K562 (cell line): ENCODE results near the gene DHCR7. TPM values are rescaled to one million over a fixed set of nuclear protein-coding genes. Genes with fewer than 3 reads are reported as not detected.

Source experiments
- BCL6 ChIP-seq: fragments of 250-450 bp; sonication (Bioruptor Pico); IDR thresholded peaks from 2 replicates; pipeline ENCODE4 v1.4.0; 2020
- BCLAF1 ChIP-seq, 2 experiments: fragments of 450-650 bp in 1 of 2; IDR thresholded peaks; 2 replicates each; pipeline ENCODE4 v1.6.1; 2011 to 2017; ENCODE audit warnings: low read depth in 2 of 2, antibody characterized with exemption in 1 of 2, borderline replicate concordance in 1 of 2, low read length in 1 of 2, mild to moderate bottlenecking in 1 of 2, mixed read lengths in 1 of 2; ENCODE audit not compliant: control insufficient read depth in 1 of 2
- DACH1 ChIP-seq: fragments of 450-650 bp; IDR thresholded peaks from 2 replicates; pipeline ENCODE4 v1.6.1; 2018; ENCODE audit not compliant: partially characterized antibody
- EP300 ChIP-seq: IDR thresholded peaks from 2 replicates; pipeline ENCODE4 v1.6.1; 2012; ENCODE audit warnings: low read length, improper control_type of control experiment
- FOXK1 ChIP-seq: sonication (generic); formaldehyde crosslinking; IDR thresholded peaks from 2 replicates; pipeline ENCODE4 v1.8.0; 2022; ENCODE audit warnings: missing genetic modification reagents, mild to moderate bottlenecking, borderline replicate concordance
- FOXP1 ChIP-seq: sonication (generic); formaldehyde crosslinking; IDR thresholded peaks from 2 replicates; pipeline ENCODE4 v1.8.0; 2022; ENCODE audit warnings: mild to moderate bottlenecking, missing genetic modification reagents
- KDM1A ChIP-seq, 2 experiments: fragments of 450-650 bp; IDR thresholded peaks; 2 replicates each; pipeline ENCODE4 v1.6.1; 2016; ENCODE audit warnings: mild to moderate bottlenecking in 2 of 2
- MLLT1 ChIP-seq, 2 experiments: fragments of 450-650 bp; IDR thresholded peaks; 2 replicates each; pipeline ENCODE4 v1.6.1; 2016
- NBN ChIP-seq: fragments of 450-650 bp; IDR thresholded peaks from 2 replicates; pipeline ENCODE4 v1.6.1; 2016; ENCODE audit warnings: low read depth, mild to moderate bottlenecking
- NFE2 ChIP-seq: IDR thresholded peaks from 2 replicates; pipeline ENCODE4 v1.6.1; 2014; ENCODE audit warnings: antibody characterized with exemption, low read depth
- PML ChIP-seq: IDR thresholded peaks from 2 replicates; pipeline ENCODE4 v1.6.1; 2012; ENCODE audit warnings: low read length, inconsistent platforms
- RBBP5 ChIP-seq: fragments of 200-600 bp; sonication (generic); IDR thresholded peaks from 2 replicates; pipeline ENCODE4 v1.6.1; 2012; ENCODE audit warnings: borderline replicate concordance, mild to moderate bottlenecking, low read length, control low read depth, inconsistent platforms; ENCODE audit not compliant: insufficient read depth, poor library complexity, severe bottlenecking
- SREBF2 ChIP-seq: sonication (generic); formaldehyde crosslinking; IDR thresholded peaks from 2 replicates; pipeline ENCODE4 v1.4.0; 2020; ENCODE audit warnings: mild to moderate bottlenecking, missing genetic modification reagents
- STAG1 ChIP-seq: sonication (generic); formaldehyde crosslinking; IDR thresholded peaks from 2 replicates; pipeline ENCODE4 v1.5.0; 2020; ENCODE audit warnings: missing genetic modification reagents, borderline replicate concordance
- THRAP3 ChIP-seq: fragments of 450-650 bp; IDR thresholded peaks from 2 replicates; pipeline ENCODE4 v1.6.1; 2016; ENCODE audit warnings: mild to moderate bottlenecking, inconsistent platforms, borderline replicate concordance
- ZBTB11 ChIP-seq, 3 experiments: fragments of 200-800 bp in 1 of 3; fragments of 250-450 bp in 1 of 3; fragments of 450-650 bp in 1 of 3; sonication (Bioruptor Pico) in 1 of 3; sonication (Bioruptor generic) in 1 of 3; formaldehyde crosslinking in 1 of 3; IDR thresholded peaks; 2 replicates each; pipeline versions ENCODE4 v1.6.1 to v1.8.0; 2016 to 2022; ENCODE audit warnings: mild to moderate bottlenecking in 2 of 3, missing genetic modification characterization in 2 of 3, missing compliant biosample characterization in 1 of 3, moderate library complexity in 1 of 3
- ZNF165 ChIP-seq: fragments of 250-450 bp; sonication (Bioruptor Pico); IDR thresholded peaks from 2 replicates; pipeline ENCODE4 v1.4.0; 2020; ENCODE audit warnings: borderline replicate concordance
- ZSCAN29 ChIP-seq: fragments of 450-650 bp; IDR thresholded peaks from 2 replicates; pipeline ENCODE4 v1.6.1; 2017
- polyA plus RNA-seq, 8 experiments: library from polyadenylated mRNA; depleted of rRNA in 4 of 8; stranded (reverse) in 5 of 8; unstranded in 3 of 8; fragments of >200 nt; fragmentation: Nextera tagmentation in 2 of 8; fragmentation: Illumina TruSeq in 1 of 8; extraction: Ambion mirVana in 2 of 8; extraction: Trizol in 1 of 8; gene quantifications; 2 replicates each; pipeline versions ENCODE4 v1.2.1 to v1.2.3, GENCODE V29; 2011 to 2014; ENCODE audit warnings: inconsistent platforms in 1 of 8, missing spikeins in 1 of 8
- total RNA-seq, 7 experiments: library from RNA; depleted of rRNA in 6 of 7; stranded (reverse); fragments of >200 nt in 6 of 7; fragmentation: Illumina TruSeq in 2 of 7; extraction: Trizol in 2 of 7; gene quantifications; 2 replicates each; pipeline versions ENCODE4 v1.2.1 to v1.2.3, GENCODE V29; 2011 to 2021; ENCODE audit warnings: low replicate concordance in 1 of 7

The DHCR7 gene
- total and polyA plus RNA-seq, 9 of the 15 experiments (the other 6 are each of a cell fraction or from before 2014, with no cell fraction given) = 8.4 to 192 (median 82.4) TPM

GRCh38 chr11:71448257-71449171 is at the start of gene DHCR7 (continued):
- TF ChIP-seq MLLT1 (IDR thresholded peaks at IDR 0.05) (no peak), ZSCAN29 (no peak), ZBTB11 (CRISPR knock-in tag; IDR thresholded peaks at IDR 0.05) (no peak), FOXK1 (no peak; the same call in 1 of the 2 replicates), SREBF2 (CRISPR knock-in tag) (0 out of 2 replicates have a peak, but pooled peaks have one; percentile 48), BCL6 (CRISPR knock-in tag) (no peak), ZNF165 (CRISPR knock-in tag) (no peak), THRAP3 (no peak), NBN (no peak), PML (no peak), NFE2 (0 out of 2 replicates have a peak, but pooled peaks have one; percentile 33), DACH1 (peak; percentile 97), KDM1A (IDR thresholded peaks at IDR 0.05) (0 out of 4 replicates have a peak, but pooled peaks of 1 of the 2 experiments have one; percentile 33), FOXP1 (CRISPR knock-in tag) (no peak), RBBP5 (no peak), STAG1 (CRISPR knock-in tag) (no peak; the same call in 1 of the 2 replicates), EP300 (no peak), BCLAF1 (IDR thresholded peaks at IDR 0.05; ENCODE audit: borderline replicate concordance in 1 of 2, control insufficient read depth in 1 of 2, low read depth in 2 of 2, low read length in 1 of 2) (no peak)
